ENCODE data around the gene RELA.

RELA gene

DNA sequence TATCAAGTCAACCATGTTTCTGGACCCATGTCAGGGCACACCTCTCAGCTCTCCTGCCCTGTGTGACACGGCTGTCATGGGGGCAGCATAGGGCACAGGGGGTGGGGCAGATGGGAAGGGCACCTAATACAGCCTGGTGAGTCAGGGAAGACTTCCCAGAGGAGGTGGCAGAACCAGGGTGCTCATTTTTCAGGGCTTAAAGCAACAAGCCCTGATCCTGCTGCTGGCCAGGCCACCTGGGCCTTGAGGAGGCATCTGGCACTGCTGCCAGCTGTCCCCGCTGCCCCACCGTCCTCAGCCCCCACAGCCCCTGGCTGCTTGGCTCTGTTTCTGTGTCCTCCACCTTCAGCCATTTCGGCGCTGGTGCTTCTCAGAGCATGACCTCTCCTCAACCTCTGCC is 53.1 kb downstream of the RELA start:
- TF ChIP-seq POLR2AphosphoS5 (IDR thresholded peaks at IDR 0.05; ENCODE audit: borderline replicate concordance, low read depth, low read length) (no peak), EZH2 (IDR thresholded peaks at IDR 0.05) (no peak), FOXP2 (optimal IDR thresholded peaks at IDR 0.05; ENCODE audit: control extremely low read depth, extremely low read length, insufficient read depth) (no peak)
- Histone ChIP-seq H3K36me3 (ENCODE audit: insufficient read depth, low read length) (peaks cover 6% of the 10 kb centered on the region; the same call in 1 of the 2 replicates), H3K27ac (no peak overlapping the region), H3K9me3 (ENCODE audit: low read depth, low read length) (no peaks in the 10 kb centered on the region), H3K9ac (ENCODE audit: insufficient read length) (no peak overlapping the region), H3K4me3 (no peak overlapping the region)
- no peak for DNase-seq (ENCODE audit: low read depth, low spot score)

- H3K36me3 ChIP-seq (ENCODE audit: insufficient read depth, low read length), result peaks cover 6% of the 10 kb centered on the region; the same call in 1 of the 2 replicates
- TF ChIP-seq FOXP2 (optimal IDR thresholded peaks at IDR 0.05; ENCODE audit: control extremely low read depth, extremely low read length, insufficient read depth) (no peak), EZH2 (IDR thresholded peaks at IDR 0.05) (no peak), POLR2AphosphoS5 (IDR thresholded peaks at IDR 0.05; ENCODE audit: borderline replicate concordance, low read depth, low read length) (no peak)
- no peak overlapping the region for H3K4me3 ChIP-seq
- H3K9ac ChIP-seq (ENCODE audit: insufficient read length), result no peak overlapping the region
- no peak for DNase-seq (ENCODE audit: low read depth, low spot score)
- no peaks in the 10 kb centered on the region for H3K9me3 ChIP-seq (ENCODE audit: low read depth, low read length)
- no peak overlapping the region for H3K27ac ChIP-seq
Observed at GRCh38 chr11:65609229-65609628, 53.5 kb downstream of the RELA start.

DNA sequence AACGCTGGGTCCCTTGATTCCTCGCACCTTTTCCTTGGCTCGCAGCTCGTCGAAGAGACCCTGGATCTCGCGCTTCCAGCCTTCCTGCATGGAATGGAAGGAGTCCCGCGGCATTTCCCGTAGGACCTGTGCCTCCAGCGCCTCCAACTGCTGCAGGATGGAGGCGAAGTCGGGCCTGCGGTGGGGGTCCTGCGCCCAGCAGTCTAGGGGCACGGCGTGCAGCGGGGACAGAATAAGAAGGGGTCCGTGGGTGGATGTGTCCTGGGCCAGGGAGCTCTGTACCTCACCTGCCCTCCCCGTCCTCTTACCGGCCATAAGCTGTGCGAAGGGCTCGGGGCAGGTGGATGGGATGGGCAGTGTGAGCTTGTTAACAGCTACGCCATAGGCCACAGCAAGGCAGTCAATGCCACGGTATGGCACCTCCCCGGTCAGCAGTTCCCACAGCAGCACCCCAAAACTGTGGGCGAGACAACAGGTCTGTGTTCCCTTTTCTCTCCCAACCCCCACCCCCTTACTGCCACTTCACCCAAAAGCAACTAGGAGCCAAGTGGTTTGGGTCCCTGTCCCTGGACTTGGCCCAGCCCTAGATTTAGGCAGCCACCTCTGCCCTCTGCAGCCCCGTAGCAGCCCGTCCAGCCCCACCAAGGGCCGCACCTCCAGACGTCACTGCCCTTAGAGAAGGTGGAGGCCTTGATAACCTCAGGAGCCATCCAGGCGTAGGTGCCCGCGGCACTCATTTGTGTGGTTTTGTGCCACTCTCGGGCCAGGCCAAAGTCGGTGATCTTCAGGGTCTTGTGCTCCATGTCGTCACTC is 54.9 kb downstream of the RELA start:
- no peak for DNase-seq (ENCODE audit: low read depth, low spot score)
- H3K9ac ChIP-seq (ENCODE audit: insufficient read length), result peak overlapping the region; percentile 56
- H3K36me3 ChIP-seq (ENCODE audit: insufficient read depth, low read length), result peaks cover 6% of the 10 kb centered on the region; the same call in 1 of the 2 replicates
- no peak overlapping the region for H3K27ac ChIP-seq
- no peaks in the 10 kb centered on the region for H3K9me3 ChIP-seq (ENCODE audit: low read depth, low read length)
- H3K4me3 ChIP-seq, result peak overlapping the region; percentile 83
- TF ChIP-seq EZH2 (IDR thresholded peaks at IDR 0.05) (no peak), POLR2AphosphoS5 (IDR thresholded peaks at IDR 0.05; ENCODE audit: borderline replicate concordance, low read depth, low read length) (0 out of 2 replicates have a peak, but pooled peaks have one; percentile 4), FOXP2 (optimal IDR thresholded peaks at IDR 0.05; ENCODE audit: control extremely low read depth, extremely low read length, insufficient read depth) (no peak)

- peak overlapping the region; percentile 83 for H3K4me3 ChIP-seq
- peak overlapping the region; percentile 56 for H3K9ac ChIP-seq (ENCODE audit: insufficient read length)
- peak; percentile 95 for DNase-seq (ENCODE audit: low read depth, low spot score)
- H3K9me3 ChIP-seq (ENCODE audit: low read depth, low read length), result no peaks in the 10 kb centered on the region
- peaks cover 6% of the 10 kb centered on the region; the same call in 1 of the 2 replicates for H3K36me3 ChIP-seq (ENCODE audit: insufficient read depth, low read length)
- H3K27ac ChIP-seq, result no peak overlapping the region
- TF ChIP-seq EZH2 (IDR thresholded peaks at IDR 0.05) (no peak), POLR2AphosphoS5 (IDR thresholded peaks at IDR 0.05; ENCODE audit: borderline replicate concordance, low read depth, low read length) (peak; percentile 69; the same call in 1 of the 2 replicates), FOXP2 (optimal IDR thresholded peaks at IDR 0.05; ENCODE audit: control extremely low read depth, extremely low read length, insufficient read depth) (peak; percentile 39)
Observed at GRCh38 chr11:65606876-65607613, 55.7 kb downstream of the RELA start.

DNA sequence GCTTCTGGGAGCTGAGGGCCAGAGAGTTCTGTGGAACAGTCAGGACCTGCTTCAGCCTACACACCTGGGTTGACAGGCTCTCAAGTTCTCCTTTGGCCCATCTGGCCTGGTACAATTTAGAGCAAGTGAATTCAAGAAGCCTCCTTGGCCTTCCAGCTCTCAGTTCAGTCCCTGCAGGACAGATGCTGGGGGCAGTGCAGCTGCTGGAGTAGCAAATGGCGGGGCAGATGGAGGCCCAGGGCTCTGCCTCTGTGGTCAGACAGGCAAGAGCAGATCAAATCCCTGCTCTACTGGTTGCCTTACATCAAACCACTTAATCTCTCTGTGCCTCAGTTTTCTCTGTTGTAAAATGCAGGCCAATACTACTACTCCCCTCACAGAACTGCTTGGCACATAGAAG is 58.5 kb downstream of the RELA start:
- Histone ChIP-seq H3K4me3 (no peak overlapping the region), H3K27ac (no peak overlapping the region), H3K36me3 (ENCODE audit: insufficient read depth, low read length) (peaks cover 6% of the 10 kb centered on the region; the same call in 1 of the 2 replicates), H3K9ac (ENCODE audit: insufficient read length) (no peak overlapping the region), H3K9me3 (ENCODE audit: low read depth, low read length) (no peaks in the 10 kb centered on the region)
- no peak for DNase-seq (ENCODE audit: low read depth, low spot score)
- no peak for TF ChIP-seq FOXP2 (optimal IDR thresholded peaks at IDR 0.05; ENCODE audit: control extremely low read depth, extremely low read length, insufficient read depth)
- no peak for TF ChIP-seq EZH2 (IDR thresholded peaks at IDR 0.05)
- no peak for TF ChIP-seq POLR2AphosphoS5 (IDR thresholded peaks at IDR 0.05; ENCODE audit: borderline replicate concordance, low read depth, low read length)

Measured in SK-N-MC (cell line).